Stimulated activated CD8-positive, alpha-beta memory T cell treated with anti-CD3 and anti-CD28 coated beads, Interleukin-15, amount 100 ng/mL, for 4 hours (primary cell): ENCODE data around the gene ZNF778.
"Not testable (repeated sequence)": the region's sequence is repeated elsewhere in the genome, so short reads cannot be mapped to it uniquely, and the experiment has no call there.

ENCODE experiments used
- DNase-seq, 2 donors: peaks; one replicate each; pipeline ENCODE4 v3.0.0-alpha.2; 2020; ENCODE audit warnings: low read depth in 2 of 2

ZNF778 gene

DNA sequence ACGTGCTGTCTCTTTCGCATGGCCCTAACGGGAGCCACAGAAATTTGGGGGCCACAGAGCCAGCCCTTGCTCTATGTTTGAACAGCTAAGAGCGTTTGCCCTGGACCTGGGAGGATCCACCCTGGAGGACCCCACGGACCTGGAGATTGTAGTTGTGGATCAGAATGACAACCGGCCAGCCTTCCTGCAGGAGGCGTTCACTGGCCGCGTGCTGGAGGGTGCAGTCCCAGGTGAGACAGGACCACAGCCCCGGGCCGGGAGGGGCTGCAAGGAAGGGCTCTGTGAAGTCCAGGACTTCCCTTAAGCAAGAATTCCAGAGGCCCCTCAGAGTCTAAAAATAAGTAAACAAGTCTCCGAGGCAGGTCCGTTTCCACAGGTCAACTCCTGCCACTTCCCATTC lies 34.0 kb upstream of the ZNF778 start:
- no peak for DNase-seq

DNA sequence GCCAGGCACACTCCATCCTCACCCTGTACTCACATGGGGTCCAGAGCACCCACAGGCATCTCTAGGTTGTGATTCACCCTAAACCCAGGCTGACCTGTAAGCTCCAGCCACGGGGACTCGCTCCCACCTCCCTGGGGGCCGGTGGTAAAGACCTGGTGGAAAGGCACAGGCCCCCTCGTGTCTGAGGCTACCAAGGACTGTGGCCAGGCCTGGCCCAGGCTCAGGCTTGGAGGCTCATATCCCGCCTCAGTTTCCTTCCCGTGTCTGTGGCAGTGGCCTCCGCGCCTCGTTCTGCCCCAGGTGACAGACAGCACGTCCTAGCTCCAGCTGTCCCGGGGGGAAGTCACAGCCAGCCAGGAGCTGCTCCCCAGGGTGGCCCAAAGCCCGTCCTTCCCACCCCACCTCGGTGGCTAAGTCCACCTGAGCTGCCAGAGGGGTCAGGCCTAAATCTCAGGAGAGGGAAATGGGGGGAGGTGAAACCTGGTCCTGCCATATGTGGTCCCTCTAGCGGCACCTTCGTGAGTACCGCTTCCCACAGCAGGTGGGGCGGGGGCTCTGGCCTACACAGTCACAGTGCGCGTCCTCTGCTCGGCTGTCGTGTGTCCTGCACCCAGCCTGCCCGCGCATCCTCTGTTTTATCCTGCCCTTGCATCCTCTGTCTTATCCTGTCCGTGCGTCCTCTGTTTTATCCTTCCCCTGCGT lies 33.4 kb upstream of the ZNF778 start:
- no peak for DNase-seq

DNA sequence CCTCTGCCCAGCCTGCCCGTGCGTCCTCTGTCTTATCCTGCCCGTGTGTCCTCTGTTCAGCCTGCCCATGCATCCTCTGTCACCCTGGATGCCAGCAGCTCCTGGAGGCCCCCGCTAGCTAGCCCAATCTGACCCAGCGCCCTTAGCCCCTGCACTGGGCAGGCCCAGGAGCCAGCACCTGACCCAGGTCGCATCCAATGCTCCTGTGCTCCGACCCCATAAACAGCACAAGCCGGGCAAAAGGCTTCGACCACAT lies 32.9 kb upstream of the ZNF778 start:
- no peak for DNase-seq

DNA sequence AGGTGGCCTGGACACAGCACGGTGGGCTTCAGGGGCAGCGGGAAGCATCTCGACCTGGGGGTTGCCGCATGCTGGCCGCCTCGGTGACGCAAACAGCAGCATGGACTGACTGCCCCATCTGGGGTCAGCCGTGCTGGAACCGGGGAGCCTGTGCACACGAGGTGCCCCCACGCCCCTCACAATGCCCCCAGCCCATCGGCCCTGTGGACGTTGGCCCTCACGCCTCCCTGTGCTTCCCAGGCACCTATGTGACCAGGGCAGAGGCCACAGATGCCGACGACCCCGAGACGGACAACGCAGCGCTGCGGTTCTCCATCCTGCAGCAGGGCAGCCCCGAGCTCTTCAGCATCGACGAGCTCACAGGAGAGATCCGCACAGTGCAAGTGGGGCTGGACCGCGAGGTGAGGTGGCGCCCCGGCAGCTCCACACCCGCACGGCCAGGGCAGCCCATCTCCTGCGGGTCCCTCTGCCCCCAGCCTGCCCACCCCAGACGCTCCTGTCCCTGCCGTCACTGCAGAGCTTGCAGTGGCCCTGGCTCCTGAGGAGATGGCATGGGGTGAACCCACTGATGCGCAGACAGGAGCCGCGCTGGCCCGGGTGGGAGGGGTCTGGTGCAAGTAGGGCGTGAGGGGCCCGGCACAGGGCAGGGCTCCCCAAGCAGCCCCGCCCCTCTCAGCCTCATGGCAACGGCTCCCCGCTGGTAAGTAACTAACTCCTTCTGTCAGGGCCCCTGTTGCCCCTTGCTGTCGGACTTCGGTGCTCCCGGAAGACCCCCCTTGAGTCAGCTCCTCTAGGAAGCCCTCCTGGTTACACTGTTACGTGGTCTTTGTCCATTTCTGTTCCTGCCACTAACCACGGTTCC lies 32.3 kb upstream of the ZNF778 start:
- no peak for DNase-seq

DNA sequence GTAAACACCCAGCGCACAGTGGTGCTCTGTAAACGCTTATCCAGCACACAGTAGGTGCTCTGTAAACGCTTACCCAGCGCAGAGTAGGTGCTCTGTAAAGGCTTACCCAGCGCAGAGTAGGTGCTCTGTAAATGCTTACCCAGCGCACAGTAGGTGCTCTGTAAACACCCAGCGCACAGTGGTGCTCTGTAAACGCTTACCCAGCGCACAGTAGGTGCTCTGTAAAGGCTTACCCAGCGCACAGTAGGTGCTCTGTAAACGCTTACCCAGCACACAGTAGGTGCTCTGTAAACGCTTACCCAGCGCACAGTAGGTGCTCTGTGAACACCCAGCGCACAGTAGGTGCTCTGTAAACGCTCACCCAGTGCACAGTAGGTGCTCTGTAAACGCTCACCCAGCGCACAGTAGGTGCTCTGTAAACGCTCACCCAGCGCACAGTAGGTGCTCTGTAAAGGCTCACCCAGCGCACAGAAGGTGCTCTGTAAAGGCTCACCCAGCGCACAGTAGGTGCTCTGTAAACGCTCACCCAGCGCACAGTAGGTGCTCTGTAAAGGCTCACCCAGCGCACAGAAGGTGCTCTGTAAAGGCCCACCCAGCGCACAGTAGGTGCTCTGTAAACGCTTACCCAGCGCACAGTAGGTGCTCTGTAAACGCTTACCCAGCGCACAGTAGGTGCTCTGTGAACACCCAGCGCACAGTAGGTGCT lies 31.5 kb upstream of the ZNF778 start:
- DNase-seq: not testable (repeated sequence)

DNA sequence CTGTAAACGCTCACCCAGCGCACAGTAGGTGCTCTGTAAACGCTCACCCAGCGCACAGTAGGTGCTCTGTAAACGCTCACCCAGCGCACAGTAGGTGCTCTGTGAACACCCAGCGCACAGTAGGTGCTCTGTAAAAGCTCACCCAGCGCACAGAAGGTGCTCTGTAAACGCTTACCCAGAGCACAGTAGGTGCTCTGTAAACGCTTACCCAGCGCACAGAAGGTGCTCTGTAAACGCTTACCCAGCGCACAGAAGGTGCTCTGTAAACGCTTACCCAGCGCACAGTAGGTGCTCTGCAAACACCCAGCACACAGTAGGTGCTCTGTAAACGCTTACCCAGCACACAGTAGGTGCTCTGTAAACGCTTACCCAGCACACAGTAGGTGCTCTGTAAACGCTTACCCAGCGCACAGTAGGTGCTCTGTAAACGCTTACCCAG lies 30.9 kb upstream of the ZNF778 start:
- not testable (repeated sequence) for DNase-seq

DNA sequence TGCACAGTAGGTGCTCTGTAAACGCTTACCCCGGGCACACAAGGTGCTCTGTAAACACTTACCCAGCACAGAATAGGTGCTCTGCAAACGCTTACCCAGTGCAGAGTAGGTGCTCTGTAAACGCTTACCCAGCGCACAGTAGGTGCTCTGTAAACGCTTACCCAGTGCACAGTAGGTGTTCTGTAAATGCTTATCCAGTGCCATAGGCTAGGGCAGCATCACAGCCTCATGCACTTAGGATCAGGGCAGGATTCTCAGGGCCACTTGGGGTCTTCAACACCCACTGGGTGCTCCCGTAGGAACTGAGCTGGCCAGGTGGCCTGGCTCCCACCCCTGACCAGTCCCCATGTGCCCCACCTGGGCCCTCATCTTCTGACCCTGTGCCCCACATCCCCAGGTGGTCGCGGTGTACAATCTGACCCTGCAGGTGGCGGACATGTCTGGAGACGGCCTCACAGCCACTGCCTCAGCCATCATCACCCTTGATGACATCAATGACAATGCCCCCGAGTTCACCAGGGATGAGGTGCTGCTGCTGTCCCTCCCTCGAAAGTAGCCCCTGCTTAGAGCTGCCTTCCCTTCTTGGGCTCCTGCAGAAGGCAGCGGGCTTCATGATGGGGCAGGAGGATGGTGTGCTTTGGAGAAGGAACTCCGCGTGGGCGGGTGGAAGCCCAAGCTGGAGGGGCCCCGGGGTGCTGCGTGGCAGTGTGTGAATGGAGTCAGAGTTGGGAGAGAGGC lies 30.3 kb upstream of the ZNF778 start:
- no peak for DNase-seq

DNA sequence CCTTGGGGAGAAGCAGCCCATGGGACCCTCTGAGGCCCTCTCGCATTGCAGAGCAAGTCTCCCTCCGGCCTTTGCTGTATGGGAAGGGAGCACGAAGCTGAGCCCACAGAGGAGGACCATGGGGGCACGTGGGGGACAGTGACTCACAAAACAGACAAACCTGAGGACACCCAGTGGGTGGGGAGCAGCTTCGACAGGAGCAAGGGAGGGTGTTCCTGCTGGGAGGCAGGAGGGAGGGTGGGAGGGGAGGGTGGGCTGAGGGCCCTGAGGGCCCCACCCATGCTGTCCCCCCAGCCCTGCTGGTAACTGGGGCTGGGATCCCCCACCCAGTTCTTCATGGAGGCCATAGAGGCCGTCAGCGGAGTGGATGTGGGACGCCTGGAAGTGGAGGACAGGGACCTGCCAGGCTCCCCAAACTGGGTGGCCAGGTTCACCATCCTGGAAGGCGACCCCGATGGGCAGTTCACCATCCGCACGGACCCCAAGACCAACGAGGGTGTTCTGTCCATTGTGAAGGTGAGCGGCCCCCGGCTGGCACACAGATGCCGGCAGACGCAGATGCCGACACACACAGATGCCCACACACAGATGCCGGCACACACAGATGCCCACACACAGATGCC lies 29.6 kb upstream of the ZNF778 start:
- no peak for DNase-seq

DNA sequence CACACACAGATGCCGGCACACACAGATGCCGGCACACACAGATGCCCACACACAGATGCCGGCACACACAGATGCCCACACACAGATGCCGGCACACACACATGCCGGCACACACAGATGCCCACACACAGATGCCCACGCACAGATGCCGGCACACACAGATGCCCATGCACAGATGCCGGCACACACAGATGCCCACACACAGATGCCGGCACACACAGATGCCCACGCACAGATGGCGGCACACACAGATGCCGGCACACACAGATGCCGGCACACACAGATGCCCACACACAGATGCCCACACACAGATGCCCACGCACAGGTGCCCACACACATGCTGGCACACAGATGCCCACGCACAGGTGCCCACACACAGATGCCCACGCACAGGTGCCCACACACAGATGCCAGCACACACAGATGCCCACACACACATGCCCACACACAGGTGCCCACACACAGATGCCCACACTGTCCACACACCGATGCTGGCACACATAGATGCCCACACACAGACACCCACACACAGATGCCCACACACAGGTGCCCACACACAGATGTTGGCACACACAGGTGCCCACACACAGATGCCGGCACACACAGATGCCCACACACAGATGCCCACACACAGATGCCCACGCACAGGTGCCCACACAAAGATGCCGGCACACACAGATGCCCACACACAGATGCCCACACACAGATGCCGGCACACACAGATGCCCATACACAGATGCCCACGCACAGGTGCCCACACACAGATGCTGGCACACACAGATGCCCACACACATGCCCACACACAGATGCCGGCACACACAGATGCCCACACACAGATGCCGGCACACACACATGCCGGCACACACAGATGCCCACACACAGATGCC lies 28.8 kb upstream of the ZNF778 start:
- DNase-seq: not testable (repeated sequence)

DNA sequence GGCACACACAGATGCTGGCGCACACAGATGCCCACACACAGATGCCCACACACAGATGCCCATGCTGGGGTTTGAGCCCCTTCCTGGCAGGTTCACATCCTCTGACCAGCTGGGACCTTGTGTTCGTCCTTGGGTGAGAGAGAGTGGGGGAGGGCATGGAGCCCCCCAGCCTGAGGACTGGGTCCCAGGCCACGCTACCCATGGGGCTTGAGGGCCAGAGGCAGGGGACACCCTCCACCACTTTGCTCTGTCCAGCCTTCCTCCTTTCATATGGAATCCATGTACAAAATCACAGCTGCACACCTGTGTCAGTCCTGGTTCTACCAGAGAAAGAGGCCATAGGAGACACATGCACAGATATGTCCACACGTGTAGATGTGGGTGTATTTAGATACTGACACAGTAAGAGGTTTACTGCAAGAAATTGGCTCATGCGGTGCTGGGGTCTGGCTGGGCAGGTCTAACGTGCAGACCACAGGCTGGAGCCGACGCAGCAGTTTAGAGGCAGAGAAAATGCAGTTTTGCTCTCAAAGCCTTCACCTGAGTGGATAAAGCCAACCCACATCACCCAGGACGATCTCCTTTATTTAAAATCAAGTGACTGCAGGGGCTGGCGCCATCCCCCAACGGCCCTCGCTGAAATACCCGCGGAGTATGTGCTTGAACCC lies 28.0 kb upstream of the ZNF778 start:
- no peak for DNase-seq

DNA sequence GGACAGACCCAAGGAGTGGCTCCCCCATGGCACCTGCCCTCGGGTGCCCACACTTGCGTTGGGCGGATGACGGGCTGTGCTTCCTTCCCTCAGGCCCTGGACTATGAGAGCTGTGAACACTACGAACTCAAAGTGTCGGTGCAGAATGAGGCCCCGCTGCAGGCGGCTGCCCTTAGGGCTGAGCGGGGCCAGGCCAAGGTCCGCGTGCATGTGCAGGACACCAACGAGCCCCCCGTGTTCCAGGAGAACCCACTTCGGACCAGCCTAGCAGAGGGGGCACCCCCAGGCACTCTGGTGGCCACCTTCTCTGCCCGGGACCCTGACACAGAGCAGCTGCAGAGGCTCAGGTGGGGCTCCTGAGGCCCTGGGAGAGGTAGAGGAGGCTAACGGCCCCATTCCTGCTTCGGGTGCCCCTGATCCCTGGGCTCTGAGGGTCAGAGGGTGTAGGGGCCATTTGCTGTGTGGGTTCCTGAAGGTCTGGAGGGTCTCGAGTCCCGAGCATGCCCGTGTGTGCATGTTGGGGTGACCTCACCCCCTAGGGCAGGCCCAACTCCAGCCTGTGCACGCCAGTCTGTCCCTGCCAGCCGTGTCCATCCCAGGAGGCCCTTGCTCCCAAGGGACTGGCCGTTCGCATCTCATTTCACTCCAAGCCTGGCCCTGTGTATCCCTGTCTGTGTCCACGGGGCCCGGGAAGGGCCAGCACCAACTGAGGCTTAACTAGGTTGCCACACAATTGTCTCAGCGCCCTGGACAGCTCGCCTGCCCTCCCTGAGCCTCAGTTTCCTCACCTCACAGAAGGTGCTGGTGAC lies 27.1 kb upstream of the ZNF778 start:
- DNase-seq: no peak

DNA sequence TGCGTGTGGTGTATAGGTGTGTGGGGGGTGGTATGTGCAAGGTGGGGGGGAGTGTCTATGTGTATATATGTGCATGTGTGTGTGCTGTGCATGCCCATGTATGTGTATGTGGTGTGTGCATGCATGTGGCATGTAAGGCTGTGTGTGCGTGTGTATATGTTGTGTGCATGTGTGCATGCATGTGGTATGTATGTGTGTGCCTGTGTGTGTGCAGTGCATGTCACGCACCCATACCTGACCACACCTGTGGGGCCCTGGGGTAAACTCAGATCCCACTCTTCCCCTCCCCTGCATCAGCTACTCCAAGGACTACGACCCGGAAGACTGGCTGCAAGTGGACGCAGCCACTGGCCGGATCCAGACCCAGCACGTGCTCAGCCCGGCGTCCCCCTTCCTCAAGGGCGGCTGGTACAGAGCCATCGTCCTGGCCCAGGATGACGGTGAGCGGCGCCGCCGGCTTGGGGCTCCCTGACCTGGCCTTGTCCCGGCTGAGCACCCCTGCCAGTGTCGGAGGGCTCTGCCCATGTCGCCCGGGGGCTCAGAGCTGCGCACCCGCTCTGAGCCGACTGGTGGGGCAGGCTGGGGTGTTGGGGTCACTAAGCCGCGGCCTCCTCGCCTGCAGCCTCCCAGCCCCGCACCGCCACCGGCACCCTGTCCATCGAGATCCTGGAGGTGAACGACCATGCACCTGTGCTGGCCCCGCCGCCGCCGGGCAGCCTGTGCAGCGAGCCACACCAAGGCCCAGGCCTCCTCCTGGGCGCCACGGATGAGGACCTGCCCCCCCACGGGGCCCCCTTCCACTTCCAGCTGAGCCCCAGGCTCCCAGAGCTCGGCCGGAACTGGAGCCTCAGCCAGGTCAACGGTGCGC lies 26.2 kb upstream of the ZNF778 start:
- no peak for DNase-seq

DNA sequence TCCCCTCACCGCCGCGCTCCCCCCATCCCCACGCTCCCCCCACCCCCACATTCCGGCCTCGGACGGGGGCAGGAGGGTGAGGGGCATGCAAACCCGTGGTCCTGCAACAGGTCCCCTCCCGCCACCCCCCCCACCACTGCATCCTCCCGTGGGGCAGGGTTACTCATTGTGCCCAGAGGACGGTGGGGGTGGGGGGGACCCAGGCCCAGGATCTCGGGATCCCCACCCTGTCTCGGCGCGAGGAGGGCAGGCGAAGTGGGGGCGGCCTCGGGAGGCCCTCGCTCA lies 25.7 kb upstream of the ZNF778 start:
- DNase-seq: no peak

DNA sequence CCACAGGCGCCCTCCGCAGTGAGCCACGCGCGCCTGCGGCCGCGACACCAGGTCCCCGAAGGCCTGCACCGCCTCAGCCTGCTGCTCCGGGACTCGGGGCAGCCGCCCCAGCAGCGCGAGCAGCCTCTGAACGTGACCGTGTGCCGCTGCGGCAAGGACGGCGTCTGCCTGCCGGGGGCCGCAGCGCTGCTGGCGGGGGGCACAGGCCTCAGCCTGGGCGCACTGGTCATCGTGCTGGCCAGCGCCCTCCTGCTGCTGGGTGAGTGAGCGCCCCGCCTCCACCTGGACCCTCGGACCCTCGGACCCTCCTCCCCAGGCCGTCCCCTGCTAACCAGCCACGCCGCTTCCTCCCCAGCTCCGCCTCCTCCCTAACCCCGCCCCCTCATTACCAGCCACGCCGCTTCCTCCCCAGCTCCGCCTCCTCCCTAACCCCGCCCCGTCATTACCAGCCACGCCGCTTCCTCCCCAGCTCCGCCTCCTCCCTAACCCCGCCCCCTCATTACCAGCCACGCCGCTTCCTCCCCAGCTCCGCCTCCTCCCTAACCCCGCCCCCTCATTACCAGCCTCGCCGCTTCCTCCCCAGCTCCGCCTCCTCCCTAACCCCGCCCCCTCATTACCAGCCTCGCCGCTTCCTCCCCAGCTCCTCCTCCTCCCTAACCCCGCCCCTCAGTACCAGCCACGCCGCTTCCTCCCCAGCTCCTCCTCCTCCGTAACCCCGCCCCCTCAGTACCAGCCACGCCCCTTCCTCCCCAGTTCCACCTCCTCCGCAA lies 25.1 kb upstream of the ZNF778 start:
- DNase-seq: peak; percentile 63

DNA sequence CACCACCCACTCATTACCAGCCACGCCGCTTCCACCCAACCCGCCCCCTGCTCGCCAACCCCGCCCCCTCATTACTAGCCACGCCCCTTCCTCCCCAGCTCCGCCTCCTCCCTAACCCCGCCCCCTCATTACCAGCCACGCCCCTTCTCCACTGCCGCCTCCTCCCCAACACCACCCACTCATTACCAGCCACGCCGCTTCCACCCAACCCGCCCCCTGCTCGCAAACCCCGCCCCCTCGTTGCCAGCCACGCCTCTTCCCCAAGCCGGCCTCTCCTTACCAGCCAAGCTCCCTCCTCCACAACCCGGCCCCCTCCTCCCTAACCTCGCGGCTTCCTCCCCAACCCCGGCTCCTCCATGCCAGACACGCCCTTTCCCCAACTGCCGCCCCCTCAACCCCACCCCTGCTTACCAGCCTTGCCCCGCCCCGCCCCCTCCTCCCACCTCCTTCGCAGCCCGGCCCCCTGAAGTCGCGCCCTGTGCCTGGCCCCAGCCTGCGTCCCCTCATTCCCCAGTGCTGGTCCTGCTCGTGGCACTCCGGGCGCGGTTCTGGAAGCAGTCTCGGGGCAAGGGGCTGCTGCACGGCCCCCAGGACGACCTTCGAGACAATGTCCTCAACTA lies 24.4 kb upstream of the ZNF778 start:
- DNase-seq: no peak

DNA sequence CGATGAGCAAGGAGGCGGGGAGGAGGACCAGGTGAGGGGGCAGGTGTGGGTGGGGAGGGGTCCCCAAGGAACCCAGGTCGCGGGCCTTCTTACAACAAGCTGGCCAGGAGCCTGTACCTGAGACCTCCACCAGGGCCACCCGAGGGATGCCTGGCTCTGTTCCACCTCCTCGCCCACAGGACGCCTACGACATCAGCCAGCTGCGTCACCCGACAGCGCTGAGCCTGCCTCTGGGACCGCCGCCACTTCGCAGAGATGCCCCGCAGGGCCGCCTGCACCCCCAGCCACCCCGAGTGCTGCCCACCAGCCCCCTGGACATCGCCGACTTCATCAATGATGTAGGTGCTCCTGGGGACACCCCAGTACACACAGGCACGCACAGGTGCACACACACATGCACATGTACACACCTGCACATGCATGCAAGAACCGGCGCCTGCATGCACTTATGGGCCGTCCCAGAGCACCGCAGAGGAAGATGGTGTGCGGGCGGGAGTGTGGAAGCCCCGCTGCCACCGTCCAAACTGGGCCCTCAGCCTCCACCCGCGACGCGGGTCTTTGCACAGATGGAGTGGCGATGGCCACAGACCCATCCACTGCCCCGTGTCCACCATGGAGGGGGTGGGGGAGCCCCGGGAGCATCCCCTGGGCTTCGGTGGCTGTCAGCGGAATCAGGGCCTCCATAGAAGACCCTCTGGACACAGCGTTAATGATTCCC lies 23.8 kb upstream of the ZNF778 start:
- DNase-seq: no peak
